GM21723 (cell line): Measurements from ENCODE around the gene NEO1.
A peak's percentile ranks its signal among the peaks of the same experiment; 100 is the strongest.

Source experiments
- ATAC-seq: cut with Tn5 transposase; IDR thresholded peaks from one replicate; pipeline ENCODE4 v1.9.1; 2021; ENCODE audit warnings: mild to moderate bottlenecking, moderate library complexity; ENCODE audit not compliant: unreplicated experiment

Gene NEO1, protein sequence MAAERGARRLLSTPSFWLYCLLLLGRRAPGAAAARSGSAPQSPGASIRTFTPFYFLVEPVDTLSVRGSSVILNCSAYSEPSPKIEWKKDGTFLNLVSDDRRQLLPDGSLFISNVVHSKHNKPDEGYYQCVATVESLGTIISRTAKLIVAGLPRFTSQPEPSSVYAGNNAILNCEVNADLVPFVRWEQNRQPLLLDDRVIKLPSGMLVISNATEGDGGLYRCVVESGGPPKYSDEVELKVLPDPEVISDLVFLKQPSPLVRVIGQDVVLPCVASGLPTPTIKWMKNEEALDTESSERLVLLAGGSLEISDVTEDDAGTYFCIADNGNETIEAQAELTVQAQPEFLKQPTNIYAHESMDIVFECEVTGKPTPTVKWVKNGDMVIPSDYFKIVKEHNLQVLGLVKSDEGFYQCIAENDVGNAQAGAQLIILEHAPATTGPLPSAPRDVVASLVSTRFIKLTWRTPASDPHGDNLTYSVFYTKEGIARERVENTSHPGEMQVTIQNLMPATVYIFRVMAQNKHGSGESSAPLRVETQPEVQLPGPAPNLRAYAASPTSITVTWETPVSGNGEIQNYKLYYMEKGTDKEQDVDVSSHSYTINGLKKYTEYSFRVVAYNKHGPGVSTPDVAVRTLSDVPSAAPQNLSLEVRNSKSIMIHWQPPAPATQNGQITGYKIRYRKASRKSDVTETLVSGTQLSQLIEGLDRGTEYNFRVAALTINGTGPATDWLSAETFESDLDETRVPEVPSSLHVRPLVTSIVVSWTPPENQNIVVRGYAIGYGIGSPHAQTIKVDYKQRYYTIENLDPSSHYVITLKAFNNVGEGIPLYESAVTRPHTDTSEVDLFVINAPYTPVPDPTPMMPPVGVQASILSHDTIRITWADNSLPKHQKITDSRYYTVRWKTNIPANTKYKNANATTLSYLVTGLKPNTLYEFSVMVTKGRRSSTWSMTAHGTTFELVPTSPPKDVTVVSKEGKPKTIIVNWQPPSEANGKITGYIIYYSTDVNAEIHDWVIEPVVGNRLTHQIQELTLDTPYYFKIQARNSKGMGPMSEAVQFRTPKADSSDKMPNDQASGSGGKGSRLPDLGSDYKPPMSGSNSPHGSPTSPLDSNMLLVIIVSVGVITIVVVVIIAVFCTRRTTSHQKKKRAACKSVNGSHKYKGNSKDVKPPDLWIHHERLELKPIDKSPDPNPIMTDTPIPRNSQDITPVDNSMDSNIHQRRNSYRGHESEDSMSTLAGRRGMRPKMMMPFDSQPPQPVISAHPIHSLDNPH (N-terminal part only)

GRCh38 chr15:73051807-73052652 lies at the start of gene NEO1:
NEO1 (plus strand) TSS chr15:73052463; CDS start chr15:73052676, 213 bp downstream.
- peak; percentile 63 for ATAC-seq

- no peak for ATAC-seq
Observed at GRCh38 chr15:73004462-73004861, 47.8 kb upstream of the NEO1 start.

GRCh38 chr15:73005032-73005431 lies 47.2 kb upstream of the NEO1 start:
- ATAC-seq, result no peak

GRCh38 chr15:73005446-73005845 lies 46.8 kb upstream of the NEO1 start:
- ATAC-seq, result no peak

DNA sequence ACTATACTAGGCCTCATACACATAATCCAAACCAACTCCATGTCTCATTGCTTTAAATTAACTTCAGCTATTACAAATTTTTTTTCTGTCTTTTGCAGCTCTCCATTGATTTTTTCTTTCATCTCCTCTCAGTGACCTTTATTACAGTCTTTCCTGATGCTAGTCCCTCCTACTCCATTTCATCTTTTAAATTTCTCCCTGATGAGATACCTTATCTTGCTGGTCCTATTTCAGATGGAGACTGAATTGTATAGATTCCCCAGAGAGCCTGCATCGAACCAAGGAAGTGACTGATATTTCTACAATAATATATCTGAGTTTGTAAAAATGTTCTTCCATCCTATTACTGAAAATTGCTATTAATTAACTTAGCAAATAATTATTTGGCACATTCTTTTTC lies 45.7 kb upstream of the NEO1 start:
- no peak for ATAC-seq

DNA sequence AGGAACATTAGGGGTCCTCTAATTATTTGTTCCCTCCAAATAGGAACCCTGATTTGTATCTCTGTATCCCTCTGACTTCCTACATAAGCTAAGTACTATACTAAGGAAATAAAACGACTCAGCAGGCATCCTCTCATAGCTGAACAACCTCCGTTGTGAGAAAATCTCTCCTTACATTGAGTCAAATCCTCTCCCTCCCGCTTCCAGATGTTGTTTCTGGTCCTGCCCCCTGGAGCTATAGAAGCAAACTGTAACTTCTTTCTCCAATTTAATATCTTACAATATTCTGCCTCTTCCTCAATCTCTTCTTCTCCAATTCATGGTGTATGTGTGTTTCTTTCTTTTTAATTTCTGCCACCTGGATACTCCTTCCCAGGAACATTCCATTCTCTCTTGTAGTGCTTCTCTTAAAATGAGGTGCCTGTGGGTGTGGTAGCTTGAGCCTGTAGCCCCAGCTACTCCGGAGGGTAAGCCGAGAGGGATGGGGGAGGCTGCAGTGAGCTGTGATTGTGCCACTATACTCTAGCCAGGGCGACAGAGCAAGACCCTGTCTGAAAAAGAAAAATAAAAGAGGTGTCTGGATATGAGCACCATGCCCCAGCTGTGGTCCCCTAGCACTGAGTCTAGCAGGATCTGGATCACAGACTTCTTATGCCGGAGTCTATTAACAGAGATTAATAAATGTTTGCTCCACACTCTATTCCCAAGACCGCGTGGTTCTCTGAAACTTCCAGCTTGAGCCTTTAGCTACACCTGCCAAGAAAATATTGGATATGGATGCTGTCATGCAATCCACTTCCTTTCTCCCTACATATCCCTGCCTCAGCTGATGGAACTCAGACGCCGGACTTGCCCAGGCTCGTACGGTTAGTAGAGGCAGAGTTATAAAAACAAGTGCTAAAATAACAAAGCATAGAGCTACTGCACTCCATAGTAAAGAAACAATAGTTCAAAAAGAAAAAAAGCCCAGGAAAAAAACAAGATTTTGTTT lies 42.9 kb upstream of the NEO1 start:
- ATAC-seq, result no peak

DNA sequence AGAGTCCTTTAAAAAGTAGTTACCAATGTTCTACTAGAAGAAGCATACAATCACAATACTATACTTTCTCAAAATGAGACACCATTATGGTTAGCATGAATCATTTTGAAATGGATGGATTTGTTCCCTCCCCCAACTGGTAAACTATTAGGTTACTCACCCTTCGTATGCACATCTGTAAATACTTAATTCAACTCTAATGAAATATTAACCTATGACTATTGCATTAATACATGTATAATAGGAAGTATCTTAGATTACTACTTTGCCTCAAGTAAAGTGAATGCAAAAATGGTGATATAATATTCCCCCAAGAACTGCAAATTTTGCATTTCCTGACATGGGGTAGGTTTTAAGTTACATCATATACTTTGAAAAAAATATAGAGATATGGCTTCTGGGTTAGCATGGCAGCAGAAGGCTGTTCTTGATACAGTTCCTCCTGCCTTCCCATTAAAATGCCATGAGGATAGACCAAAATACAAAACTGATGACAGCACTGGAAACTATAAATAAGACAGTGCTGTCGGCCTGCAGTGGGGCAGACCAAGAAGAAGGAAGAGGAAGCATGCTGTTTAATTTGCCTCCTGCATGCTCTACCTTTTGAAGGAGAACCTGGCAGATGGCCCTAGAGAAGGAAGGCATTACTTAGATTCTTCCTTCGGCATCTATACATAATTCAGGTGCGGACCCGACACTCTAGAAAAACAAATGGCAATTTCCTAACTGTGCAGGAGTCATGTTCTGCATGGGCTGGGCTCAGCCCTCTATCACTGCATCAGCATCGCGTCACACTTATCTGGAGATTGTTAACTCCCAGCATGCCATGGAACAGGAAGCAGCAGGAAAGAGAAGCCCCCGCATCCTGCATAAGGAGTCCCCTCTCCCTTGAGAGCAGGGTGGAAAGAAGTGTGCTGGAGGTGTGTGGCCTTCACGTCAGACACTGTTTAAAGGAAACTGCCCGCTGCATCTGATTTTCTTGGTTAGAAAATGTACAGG lies 41.8 kb upstream of the NEO1 start:
- ATAC-seq, result no peak

- no peak for ATAC-seq
Observed at GRCh38 chr15:73014904-73015303, 37.4 kb upstream of the NEO1 start.

DNA sequence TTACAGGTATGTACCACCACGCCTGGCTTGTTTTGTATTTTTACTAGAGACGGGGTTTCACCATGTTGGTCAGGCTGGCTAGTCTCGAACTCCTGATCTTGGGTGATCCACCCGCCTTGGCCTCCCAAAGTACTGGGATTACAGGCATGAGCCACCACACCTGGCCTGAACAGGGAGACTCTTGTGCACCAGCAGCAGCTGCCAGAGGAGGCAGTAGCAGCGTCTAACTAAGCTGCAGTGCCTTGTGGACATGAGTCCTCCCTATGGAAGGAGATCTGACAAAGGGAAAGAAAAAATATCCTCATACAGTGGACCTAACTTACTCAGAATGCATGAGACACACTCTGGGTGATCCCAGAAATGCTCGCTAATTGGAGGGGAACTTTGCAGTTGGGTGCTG lies 36.8 kb upstream of the NEO1 start:
- ATAC-seq, result no peak

- no peak for ATAC-seq
Observed at GRCh38 chr15:73017987-73018386, 34.3 kb upstream of the NEO1 start.

- no peak for ATAC-seq
Observed at GRCh38 chr15:73019154-73019553, 33.1 kb upstream of the NEO1 start.

GRCh38 chr15:73019601-73020146 lies 32.6 kb upstream of the NEO1 start:
- no peak for ATAC-seq

GRCh38 chr15:73021139-73021621 lies 31.1 kb upstream of the NEO1 start:
- ATAC-seq, result no peak

- ATAC-seq, result no peak
Observed at GRCh38 chr15:73022161-73022560, 30.1 kb upstream of the NEO1 start.

DNA sequence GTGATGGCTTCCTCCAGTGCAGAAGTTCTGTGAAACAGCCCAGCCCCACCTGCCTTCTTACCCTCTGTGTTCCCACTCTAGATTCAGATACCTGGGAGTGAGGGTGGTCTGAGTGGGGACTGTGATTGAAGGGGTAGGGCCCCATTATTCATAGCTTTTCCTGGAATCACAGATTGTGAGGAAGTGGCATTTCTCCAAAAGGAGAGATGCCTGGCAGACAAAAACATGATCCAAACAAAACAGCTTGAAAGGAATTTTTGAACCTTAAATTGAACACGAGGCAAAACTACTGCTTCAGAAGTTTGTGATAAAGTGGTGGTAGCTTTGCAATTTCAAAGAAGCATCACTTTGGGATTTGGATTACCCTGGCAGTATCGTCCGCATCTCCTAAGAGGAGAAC lies 29.2 kb upstream of the NEO1 start:
- ATAC-seq, result no peak

GRCh38 chr15:73024168-73024567 lies 28.1 kb upstream of the NEO1 start:
- ATAC-seq, result no peak

- ATAC-seq, result no peak
Observed at GRCh38 chr15:73026511-73027054, 25.7 kb upstream of the NEO1 start.
